Neural progenitor cell (in vitro differentiated cells): Measurements from ENCODE around the gene GLCCI1. TPM values are rescaled to one million over a fixed set of nuclear protein-coding genes. Genes with fewer than 3 reads are reported as not detected.

Experiments used
- DNase-seq: peaks from one replicate; pipeline ENCODE4 v3.0.0-alpha.2; 2016; ENCODE audit warnings: low spot score
- H2AFZ ChIP-seq: fragments of 200-600 bp; sonication (generic); replicated peaks from 2 replicates; pipeline ENCODE4 v1.6.1; 2016; ENCODE audit warnings: antibody characterized with exemption
- H3F3A ChIP-seq: fragments of 200-600 bp; sonication (generic); 2 replicates; pipeline ENCODE4 v1.6.1; 2016; ENCODE audit warnings: antibody characterized with exemption, low read depth
- H3K27ac ChIP-seq: fragments of 200-600 bp; sonication (generic); 2 replicates; pipeline ENCODE4 v1.5.1; 2016; ENCODE audit warnings: mild to moderate bottlenecking
- H3K27me3 ChIP-seq: fragments of 200-600 bp; sonication (generic); 2 replicates; pipeline ENCODE4 v1.6.1; 2016; ENCODE audit warnings: mild to moderate bottlenecking, moderate library complexity
- H3K36me3 ChIP-seq: fragments of 200-600 bp; sonication (generic); 2 replicates; pipeline ENCODE4 v1.5.1; 2016
- H3K4me1 ChIP-seq: fragments of 200-600 bp; sonication (generic); 2 replicates; pipeline ENCODE4 v1.6.1; 2016; ENCODE audit warnings: mixed run types
- H3K4me2 ChIP-seq: fragments of 200-600 bp; sonication (generic); 2 replicates; pipeline ENCODE4 v1.6.1; 2016
- H3K4me3 ChIP-seq: fragments of 200-600 bp; sonication (generic); 2 replicates; pipeline ENCODE4 v1.5.1; 2016
- H3K79me2 ChIP-seq: fragments of 200-600 bp; sonication (generic); 2 replicates; pipeline ENCODE4 v1.6.1; 2016; ENCODE audit warnings: low read depth
- H3K9ac ChIP-seq: fragments of 200-600 bp; sonication (generic); 2 replicates; pipeline ENCODE4 v1.6.1; 2016
- H3K9me3 ChIP-seq: fragments of 200-600 bp; sonication (generic); 2 replicates; pipeline ENCODE4 v1.5.1; 2016; ENCODE audit warnings: low read depth
- H4K20me1 ChIP-seq: fragments of 200-600 bp; sonication (generic); 2 replicates; pipeline ENCODE4 v1.6.1; 2016; ENCODE audit warnings: low read depth
- H3K27ac Mint-ChIP-seq: 3 replicates; pipeline ENCODE4 v1.8.0; 2021; ENCODE audit warnings: mixed read lengths
- H3K27me3 Mint-ChIP-seq: 2 replicates; pipeline ENCODE4 v1.8.0; 2022; ENCODE audit warnings: low read depth, mild to moderate bottlenecking, inconsistent platforms, moderate library complexity, mixed read lengths; ENCODE audit not compliant: insufficient read depth
- H3K36me3 Mint-ChIP-seq: 3 replicates; pipeline ENCODE4 v1.8.0; 2021; ENCODE audit warnings: mixed read lengths
- H3K4me1 Mint-ChIP-seq: 3 replicates; pipeline ENCODE4 v1.8.0; 2021; ENCODE audit warnings: mixed read lengths
- H3K4me3 Mint-ChIP-seq: 3 replicates; pipeline ENCODE4 v1.8.0; 2021; ENCODE audit warnings: mild to moderate bottlenecking, moderate library complexity, mixed read lengths
- H3K9me3 Mint-ChIP-seq: 3 replicates; pipeline ENCODE4 v1.8.0; 2020; ENCODE audit warnings: mixed read lengths
- EZH2 ChIP-seq: fragments of 200-600 bp; sonication (generic); IDR thresholded peaks from 2 replicates; pipeline ENCODE4 v1.6.1; 2017; ENCODE audit warnings: antibody characterized with exemption, mild to moderate bottlenecking, moderate library complexity
- EZH2phosphoT487 ChIP-seq: fragments of 200-600 bp; sonication (generic); IDR thresholded peaks from 2 replicates; pipeline ENCODE4 v1.6.1; 2017; ENCODE audit warnings: antibody characterized with exemption
- total RNA-seq: library from RNA; depleted of rRNA; stranded (reverse); fragments of >200 nt; gene quantifications from 2 replicates; pipeline ENCODE4 v1.2.3, GENCODE V29; 2015; ENCODE audit warnings: low replicate concordance
- TF ChIP-seq, protein P1 (sequence below): fragments of 200-600 bp; sonication (generic); IDR thresholded peaks from 2 replicates; pipeline ENCODE4 v1.5.1; 2017; ENCODE audit warnings: antibody characterized with exemption, mild to moderate bottlenecking

Gene GLCCI1
- total RNA-seq, 1 donor from 2014 or later, result 78.0 TPM

DNA sequence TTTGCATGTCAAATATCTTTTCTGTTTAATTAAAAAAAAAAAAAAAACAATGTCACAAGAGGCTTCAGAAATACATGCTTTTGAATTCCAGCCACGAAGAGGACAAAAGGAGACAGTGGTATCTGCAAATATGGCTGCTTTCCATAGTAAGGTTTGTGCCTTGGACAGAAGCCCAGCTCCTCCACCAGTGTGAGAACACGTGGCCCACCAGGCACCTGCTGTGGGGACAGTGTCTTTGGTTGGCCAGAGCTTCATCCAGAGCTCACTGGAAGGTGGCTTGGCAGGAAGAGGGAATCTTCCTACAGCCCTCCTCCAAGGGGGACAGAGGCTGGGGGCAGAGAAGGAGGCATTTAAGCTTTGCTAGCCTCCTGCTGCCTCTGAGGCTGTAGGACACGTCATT, 144.6 kb downstream of the GLCCI1 start:
- Histone ChIP-seq H3K27ac (no peak overlapping the region), H3K9me3 (no peaks in the 10 kb centered on the region), H3K4me1 (peaks cover 9% of the 10 kb centered on the region), H3K9ac (no peak overlapping the region), H4K20me1 (no peaks in the 10 kb centered on the region), H3K36me3 (no peaks in the 10 kb centered on the region), H3K4me3 (no peak overlapping the region), H2AFZ (no peak overlapping the region), H3K79me2 (no peaks in the 10 kb centered on the region), H3K4me2 (no peak overlapping the region), H3F3A (peaks cover 7% of the 10 kb centered on the region), H3K27me3 (no peaks in the 10 kb centered on the region)
- H3K36me3 Mint-ChIP-seq, result no peaks in the 10 kb centered on the region
- H3K27me3 Mint-ChIP-seq, result peaks cover 3% of the 10 kb centered on the region
- H3K4me1 Mint-ChIP-seq, result peaks cover 6% of the 10 kb centered on the region
- peaks cover 6% of the 10 kb centered on the region for H3K9me3 Mint-ChIP-seq
- no peak for DNase-seq
- no peak for TF ChIP-seq EZH2
- TF ChIP-seq, protein P1, sequence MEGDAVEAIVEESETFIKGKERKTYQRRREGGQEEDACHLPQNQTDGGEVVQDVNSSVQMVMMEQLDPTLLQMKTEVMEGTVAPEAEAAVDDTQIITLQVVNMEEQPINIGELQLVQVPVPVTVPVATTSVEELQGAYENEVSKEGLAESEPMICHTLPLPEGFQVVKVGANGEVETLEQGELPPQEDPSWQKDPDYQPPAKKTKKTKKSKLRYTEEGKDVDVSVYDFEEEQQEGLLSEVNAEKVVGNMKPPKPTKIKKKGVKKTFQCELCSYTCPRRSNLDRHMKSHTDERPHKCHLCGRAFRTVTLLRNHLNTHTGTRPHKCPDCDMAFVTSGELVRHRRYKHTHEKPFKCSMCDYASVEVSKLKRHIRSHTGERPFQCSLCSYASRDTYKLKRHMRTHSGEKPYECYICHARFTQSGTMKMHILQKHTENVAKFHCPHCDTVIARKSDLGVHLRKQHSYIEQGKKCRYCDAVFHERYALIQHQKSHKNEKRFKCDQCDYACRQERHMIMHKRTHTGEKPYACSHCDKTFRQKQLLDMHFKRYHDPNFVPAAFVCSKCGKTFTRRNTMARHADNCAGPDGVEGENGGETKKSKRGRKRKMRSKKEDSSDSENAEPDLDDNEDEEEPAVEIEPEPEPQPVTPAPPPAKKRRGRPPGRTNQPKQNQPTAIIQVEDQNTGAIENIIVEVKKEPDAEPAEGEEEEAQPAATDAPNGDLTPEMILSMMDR, result no peak
- no peak for TF ChIP-seq EZH2phosphoT487
- no peak overlapping the region for H3K4me3 Mint-ChIP-seq
- peak overlapping the region; percentile 60 for H3K27ac Mint-ChIP-seq

DNA sequence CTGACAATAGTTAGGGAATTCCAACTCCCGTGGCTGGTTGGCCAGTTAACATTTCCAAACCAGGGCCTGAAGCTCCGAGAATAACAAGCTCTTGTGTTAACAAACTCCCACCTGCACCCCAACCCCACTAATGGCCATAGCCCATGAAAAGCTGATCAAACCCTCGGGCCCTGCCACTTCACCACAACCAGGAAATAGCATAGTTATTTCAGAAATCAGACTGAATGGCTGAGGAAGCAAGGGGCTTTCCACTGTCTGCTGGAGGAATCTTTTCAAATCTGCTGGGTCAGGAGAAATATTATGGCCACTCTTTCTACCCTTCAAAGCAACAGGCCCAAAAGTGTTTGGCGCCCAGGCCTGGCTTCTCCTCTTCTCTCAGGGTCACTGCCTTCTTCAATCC, 145.6 kb downstream of the GLCCI1 start:
- Histone ChIP-seq H3K4me1 (peaks cover 9% of the 10 kb centered on the region), H3K9me3 (no peaks in the 10 kb centered on the region), H3K27ac (no peak overlapping the region), H3K4me3 (no peak overlapping the region), H3F3A (peaks cover 7% of the 10 kb centered on the region), H2AFZ (no peak overlapping the region), H3K79me2 (no peaks in the 10 kb centered on the region), H3K27me3 (no peaks in the 10 kb centered on the region), H3K9ac (no peak overlapping the region), H4K20me1 (no peaks in the 10 kb centered on the region), H3K36me3 (no peaks in the 10 kb centered on the region), H3K4me2 (no peak overlapping the region)
- H3K9me3 Mint-ChIP-seq, result peaks cover 6% of the 10 kb centered on the region
- H3K4me3 Mint-ChIP-seq, result no peak overlapping the region
- TF ChIP-seq EZH2phosphoT487, result no peak
- TF ChIP-seq, protein P1, result no peak
- H3K27ac Mint-ChIP-seq, result no peak overlapping the region
- no peaks in the 10 kb centered on the region for H3K36me3 Mint-ChIP-seq
- H3K27me3 Mint-ChIP-seq, result peaks cover 3% of the 10 kb centered on the region
- peaks cover 6% of the 10 kb centered on the region for H3K4me1 Mint-ChIP-seq
- DNase-seq, result no peak

DNA sequence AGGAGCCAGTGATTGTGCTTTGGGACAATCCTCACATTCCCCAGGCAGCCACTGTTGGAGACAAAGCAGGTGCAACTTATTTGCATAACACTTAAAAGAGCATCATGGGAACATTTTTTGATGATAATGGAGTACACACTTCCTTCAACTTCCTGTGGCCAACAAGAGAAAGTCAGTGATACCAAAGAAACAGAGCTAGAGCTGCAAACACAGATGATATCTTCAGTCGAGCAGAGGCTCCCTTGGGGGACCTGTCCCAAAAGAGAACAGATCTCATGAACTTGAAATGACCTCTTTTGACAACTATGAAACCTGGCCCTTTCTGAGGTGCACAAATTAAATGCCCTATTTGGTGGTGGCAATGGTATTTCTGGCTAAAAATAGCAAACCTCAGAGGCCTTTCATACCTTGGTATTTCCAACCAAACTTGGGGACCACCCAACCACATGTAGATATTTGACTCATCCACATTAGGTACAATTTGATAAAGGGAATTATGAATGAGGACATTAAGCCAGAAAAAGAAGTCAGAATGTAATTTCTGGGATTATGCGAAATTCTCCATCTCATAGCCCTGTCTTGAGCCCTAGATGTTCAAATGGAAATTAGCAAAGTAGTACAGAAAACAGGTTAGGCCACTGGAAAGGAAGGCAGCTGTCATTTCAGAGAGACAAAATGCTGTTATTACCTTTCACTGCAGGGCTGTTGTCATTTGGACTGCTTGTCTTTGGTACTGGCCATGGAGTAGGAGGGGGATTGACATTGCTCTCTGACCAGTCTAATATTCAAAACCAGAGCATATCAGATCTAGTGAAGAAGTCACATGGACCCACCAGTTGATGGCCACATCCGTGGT, 147.2 kb downstream of the GLCCI1 start:
- peaks cover 3% of the 10 kb centered on the region for H3K27me3 Mint-ChIP-seq
- Histone ChIP-seq H3K9me3 (no peaks in the 10 kb centered on the region), H3K4me2 (no peak overlapping the region), H3K36me3 (no peaks in the 10 kb centered on the region), H3K4me1 (peaks cover 9% of the 10 kb centered on the region), H4K20me1 (no peaks in the 10 kb centered on the region), H3K27me3 (no peaks in the 10 kb centered on the region), H3K27ac (no peak overlapping the region), H3F3A (peaks cover 7% of the 10 kb centered on the region), H2AFZ (no peak overlapping the region), H3K4me3 (no peak overlapping the region), H3K79me2 (no peaks in the 10 kb centered on the region), H3K9ac (no peak overlapping the region)
- TF ChIP-seq EZH2phosphoT487 (no peak), EZH2 (no peak)
- TF ChIP-seq, protein P1, result no peak
- H3K36me3 Mint-ChIP-seq, result no peaks in the 10 kb centered on the region
- DNase-seq, result no peak
- H3K9me3 Mint-ChIP-seq, result peaks cover 6% of the 10 kb centered on the region
- peaks cover 6% of the 10 kb centered on the region for H3K4me1 Mint-ChIP-seq
- H3K4me3 Mint-ChIP-seq, result no peak overlapping the region
- no peak overlapping the region for H3K27ac Mint-ChIP-seq
